Smooth muscle cell (in vitro differentiated cells): ENCODE results near the gene CNGA1. TPM values are rescaled to one million over a fixed set of nuclear protein-coding genes. Genes with fewer than 3 reads are reported as not detected.
A peak's percentile ranks its signal among the peaks of the same experiment; 100 is the strongest.

Source experiments
- DNase-seq: peaks from one replicate; lab custom pipeline; 2025; ENCODE audit not compliant: unreplicated experiment; lab: John Stamatoyannopoulos, UW
- H2AFZ ChIP-seq: fragments of 200-600 bp; sonication (generic); 2 replicates; pipeline ENCODE4 v1.6.0; 2016; ENCODE audit warnings: antibody characterized with exemption, low read depth, mild to moderate bottlenecking
- H3F3A ChIP-seq: fragments of 200-600 bp; sonication (generic); 2 replicates; pipeline ENCODE4 v1.6.0; 2017; ENCODE audit warnings: antibody characterized with exemption, low read depth
- H3K27ac ChIP-seq: fragments of 200-600 bp; sonication (generic); 2 replicates; pipeline ENCODE4 v1.5.1; 2016; ENCODE audit warnings: low read depth, mild to moderate bottlenecking
- H3K27me3 ChIP-seq: fragments of 200-600 bp; sonication (generic); 2 replicates; pipeline ENCODE4 v1.6.1; 2016; ENCODE audit warnings: low read depth, mild to moderate bottlenecking
- H3K36me3 ChIP-seq: fragments of 200-600 bp; sonication (generic); 2 replicates; pipeline ENCODE4 v1.5.1; 2016; ENCODE audit warnings: low read depth
- H3K4me1 ChIP-seq: fragments of 200-600 bp; sonication (generic); 2 replicates; pipeline ENCODE4 v1.5.1; 2016; ENCODE audit warnings: low read depth
- H3K4me2 ChIP-seq: fragments of 200-600 bp; sonication (generic); 2 replicates; pipeline ENCODE4 v1.6.0; 2016; ENCODE audit warnings: mild to moderate bottlenecking
- H3K4me3 ChIP-seq: fragments of 200-600 bp; sonication (generic); 2 replicates; pipeline ENCODE4 v1.5.1; 2016; ENCODE audit warnings: mild to moderate bottlenecking
- H3K79me2 ChIP-seq: fragments of 200-600 bp; sonication (generic); 2 replicates; pipeline ENCODE4 v1.6.0; 2016; ENCODE audit warnings: low read depth, mild to moderate bottlenecking
- H3K9ac ChIP-seq: fragments of 200-600 bp; sonication (generic); 2 replicates; pipeline ENCODE4 v1.6.0; 2016; ENCODE audit warnings: low read depth
- H3K9me3 ChIP-seq: fragments of 200-600 bp; sonication (generic); replicated peaks from 2 replicates; pipeline ENCODE4 v1.5.1; 2016; ENCODE audit warnings: low read depth
- H4K20me1 ChIP-seq: fragments of 200-600 bp; sonication (generic); 2 replicates; pipeline ENCODE4 v1.6.0; 2016; ENCODE audit warnings: low read depth
- WGBS: methylation state at CpG from one replicate; pipeline ENCODE4 v1.1.7; 2016; ENCODE audit warnings: low lambda C conversion rate; 5-methylcytosine and 5-hydroxymethylcytosine counted together
- polyA plus RNA-seq: library from polyadenylated mRNA; unstranded; fragments of >200 nt; fragmentation: Nextera tagmentation; extraction: Ambion mirVana; gene quantifications from 2 replicates; pipeline ENCODE4 v1.2.1, GENCODE V29; 2016
- total RNA-seq: library from RNA; depleted of rRNA; stranded (reverse); fragments of >200 nt; gene quantifications from 2 replicates; pipeline ENCODE4 v1.2.3, GENCODE V29; 2014
- TF ChIP-seq, protein P1 (sequence below): fragments of 200-600 bp; sonication (generic); IDR thresholded peaks from 2 replicates; pipeline ENCODE4 v1.5.1; 2017; ENCODE audit warnings: borderline replicate concordance, mild to moderate bottlenecking, antibody characterized with exemption; ENCODE audit not compliant: insufficient read depth, poor library complexity, severe bottlenecking

Gene CNGA1
- total and polyA plus RNA-seq, 2 experiments from 2014 or later, result 0.31 to 0.69 TPM

- Histone ChIP-seq H3K4me3 (no peak overlapping the region), H3K79me2 (no peaks in the 10 kb centered on the region), H3K9me3 (no peaks in the 10 kb centered on the region), H2AFZ (no peak overlapping the region), H3K4me2 (no peak overlapping the region), H3K27ac (no peak overlapping the region), H3K4me1 (peaks cover 9% of the 10 kb centered on the region), H3K27me3 (no peaks in the 10 kb centered on the region), H3K36me3 (peaks cover 5% of the 10 kb centered on the region), H3K9ac (no peak overlapping the region), H3F3A (peaks cover 9% of the 10 kb centered on the region), H4K20me1 (no peaks in the 10 kb centered on the region)
- TF ChIP-seq, protein P1, sequence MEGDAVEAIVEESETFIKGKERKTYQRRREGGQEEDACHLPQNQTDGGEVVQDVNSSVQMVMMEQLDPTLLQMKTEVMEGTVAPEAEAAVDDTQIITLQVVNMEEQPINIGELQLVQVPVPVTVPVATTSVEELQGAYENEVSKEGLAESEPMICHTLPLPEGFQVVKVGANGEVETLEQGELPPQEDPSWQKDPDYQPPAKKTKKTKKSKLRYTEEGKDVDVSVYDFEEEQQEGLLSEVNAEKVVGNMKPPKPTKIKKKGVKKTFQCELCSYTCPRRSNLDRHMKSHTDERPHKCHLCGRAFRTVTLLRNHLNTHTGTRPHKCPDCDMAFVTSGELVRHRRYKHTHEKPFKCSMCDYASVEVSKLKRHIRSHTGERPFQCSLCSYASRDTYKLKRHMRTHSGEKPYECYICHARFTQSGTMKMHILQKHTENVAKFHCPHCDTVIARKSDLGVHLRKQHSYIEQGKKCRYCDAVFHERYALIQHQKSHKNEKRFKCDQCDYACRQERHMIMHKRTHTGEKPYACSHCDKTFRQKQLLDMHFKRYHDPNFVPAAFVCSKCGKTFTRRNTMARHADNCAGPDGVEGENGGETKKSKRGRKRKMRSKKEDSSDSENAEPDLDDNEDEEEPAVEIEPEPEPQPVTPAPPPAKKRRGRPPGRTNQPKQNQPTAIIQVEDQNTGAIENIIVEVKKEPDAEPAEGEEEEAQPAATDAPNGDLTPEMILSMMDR, result no peak
- no peak for DNase-seq
These were observed 11.2 kb upstream of the CNGA1 start for GRCh38 chr4:48027653-48028052.

DNA sequence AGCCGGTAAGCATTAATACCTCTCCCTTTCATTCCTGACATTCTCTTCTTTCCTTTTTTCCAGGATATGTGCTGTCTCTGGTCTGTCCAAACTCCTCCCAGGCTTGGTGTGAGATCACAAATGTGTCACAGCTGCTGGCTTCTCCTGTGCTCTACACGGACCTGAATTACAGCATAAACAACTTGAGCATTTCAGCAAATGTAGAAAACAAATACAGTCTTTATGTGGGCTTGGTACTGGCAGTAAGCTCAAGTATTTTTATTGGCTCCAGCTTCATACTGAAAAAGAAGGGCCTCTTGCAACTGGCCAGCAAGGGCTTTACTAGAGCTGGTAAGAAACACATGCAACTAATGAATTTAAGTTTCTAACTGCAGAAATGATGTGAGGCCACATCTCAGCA lies 8.5 kb upstream of the CNGA1 start:
- H2AFZ ChIP-seq, result no peak overlapping the region
- 5% methylated on average over 2 of the region's 2 CpGs for WGBS
- H3K36me3 ChIP-seq, result peaks cover 5% of the 10 kb centered on the region
- H3F3A ChIP-seq, result no peaks in the 10 kb centered on the region
- peak overlapping the region; percentile 1 for H3K4me2 ChIP-seq
- TF ChIP-seq, protein P1, result no peak
- no peaks in the 10 kb centered on the region for H4K20me1 ChIP-seq
- no peaks in the 10 kb centered on the region for H3K27me3 ChIP-seq
- DNase-seq, result no peak
- no peaks in the 10 kb centered on the region for H3K79me2 ChIP-seq
- H3K4me1 ChIP-seq, result peaks cover 1% of the 10 kb centered on the region
- no peak overlapping the region for H3K4me3 ChIP-seq
- H3K27ac ChIP-seq, result peak overlapping the region; percentile 5
- no peaks in the 10 kb centered on the region for H3K9me3 ChIP-seq
- H3K9ac ChIP-seq, result no peak overlapping the region

GRCh38 chr4:48024522-48024921 lies 8.0 kb upstream of the CNGA1 start:
- Histone ChIP-seq H3K27ac (peak overlapping the region; percentile 5), H3K4me2 (peak overlapping the region; percentile 1), H3F3A (no peaks in the 10 kb centered on the region), H3K4me3 (no peak overlapping the region), H4K20me1 (no peaks in the 10 kb centered on the region), H3K79me2 (no peaks in the 10 kb centered on the region), H3K27me3 (no peaks in the 10 kb centered on the region), H2AFZ (no peak overlapping the region), H3K9me3 (no peaks in the 10 kb centered on the region), H3K9ac (no peak overlapping the region), H3K4me1 (no peaks in the 10 kb centered on the region), H3K36me3 (peaks cover 5% of the 10 kb centered on the region)
- TF ChIP-seq, protein P1, result no peak
- WGBS, result 84% methylated on average over 4 of the region's 4 CpGs
- no peak for DNase-seq

DNA sequence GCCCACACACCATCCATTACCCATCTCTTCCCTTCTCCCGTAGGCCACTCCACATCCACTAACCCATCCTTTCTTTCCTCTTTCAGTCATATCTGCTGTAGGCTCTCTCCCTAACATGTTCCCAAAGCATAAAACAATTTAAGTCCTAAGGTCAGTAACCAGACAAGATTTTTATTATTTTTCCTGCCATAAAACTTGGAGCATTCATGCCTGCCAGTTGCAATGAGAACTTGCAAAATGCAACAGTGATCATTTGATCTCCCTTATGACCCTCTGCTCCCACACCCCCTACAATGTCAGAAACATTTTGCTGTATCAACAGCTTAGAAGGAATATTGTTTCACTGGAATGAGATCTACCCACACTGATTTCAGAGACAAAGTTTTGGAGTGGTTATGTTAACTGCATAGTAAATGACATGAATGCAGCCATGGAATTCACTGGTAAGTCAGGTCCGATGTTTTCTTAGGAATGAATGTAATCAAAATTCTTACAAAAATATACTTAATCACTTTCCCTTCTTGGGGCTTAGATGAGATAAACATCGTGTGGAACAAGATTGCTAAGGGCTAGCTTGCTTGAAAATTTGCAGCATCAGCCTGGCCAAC lies 5.8 kb upstream of the CNGA1 start:
- H3K4me1 ChIP-seq, result no peaks in the 10 kb centered on the region
- H3K27me3 ChIP-seq, result no peaks in the 10 kb centered on the region
- no peak overlapping the region for H3K9ac ChIP-seq
- TF ChIP-seq, protein P1, result no peak
- H2AFZ ChIP-seq, result no peak overlapping the region
- no peaks in the 10 kb centered on the region for H4K20me1 ChIP-seq
- no peaks in the 10 kb centered on the region for H3K9me3 ChIP-seq
- no peak overlapping the region for H3K27ac ChIP-seq
- 66% methylated on average over 3 of the region's 3 CpGs for WGBS
- H3K4me2 ChIP-seq, result no peak overlapping the region
- no peaks in the 10 kb centered on the region for H3K79me2 ChIP-seq
- DNase-seq, result no peak
- peaks cover 2% of the 10 kb centered on the region for H3K36me3 ChIP-seq
- no peaks in the 10 kb centered on the region for H3F3A ChIP-seq
- no peak overlapping the region for H3K4me3 ChIP-seq
